GM21390 (cell line): ENCODE measurements around the gene HERC2.
"Not testable (repeated sequence)": the region's sequence is repeated elsewhere in the genome, so short reads cannot be mapped to it uniquely, and the experiment has no call there.

Source experiments
- ATAC-seq: cut with Tn5 transposase; IDR thresholded peaks from one replicate; pipeline ENCODE4 v1.9.1; 2021; ENCODE audit not compliant: unreplicated experiment

The HERC2 gene

DNA sequence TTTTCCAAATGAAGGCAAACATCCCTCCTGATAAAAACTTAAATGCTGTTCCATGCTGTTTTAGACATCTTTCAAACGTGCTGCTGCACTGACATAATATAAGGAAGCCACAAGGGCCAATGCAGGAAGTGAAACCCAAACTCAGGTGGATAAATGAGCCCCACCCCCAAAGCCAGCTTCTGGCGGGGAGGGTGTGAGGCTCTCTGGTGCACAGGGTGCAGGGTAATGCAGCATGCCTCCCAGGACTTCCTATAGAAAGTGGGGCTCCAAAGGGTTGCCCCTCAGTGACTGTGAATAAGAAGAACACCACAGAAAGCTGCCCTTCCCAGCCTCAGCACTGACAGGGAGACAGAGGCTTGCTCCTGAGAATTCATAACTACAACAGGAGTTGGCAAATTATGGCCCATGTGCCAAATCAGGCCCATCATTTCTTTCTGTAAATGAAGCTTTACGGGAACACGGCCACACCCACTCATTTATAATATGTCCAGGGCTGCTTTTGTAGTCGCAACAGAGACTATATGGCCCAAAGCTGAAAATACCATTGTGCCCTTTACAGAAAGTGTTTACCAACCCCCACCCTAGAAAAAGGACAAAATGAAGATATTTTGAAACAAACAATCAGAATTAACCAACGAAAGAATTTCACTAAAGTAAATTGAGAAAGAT, 185.6 kb downstream of the HERC2 start:
- ATAC-seq: peak; percentile 99

DNA sequence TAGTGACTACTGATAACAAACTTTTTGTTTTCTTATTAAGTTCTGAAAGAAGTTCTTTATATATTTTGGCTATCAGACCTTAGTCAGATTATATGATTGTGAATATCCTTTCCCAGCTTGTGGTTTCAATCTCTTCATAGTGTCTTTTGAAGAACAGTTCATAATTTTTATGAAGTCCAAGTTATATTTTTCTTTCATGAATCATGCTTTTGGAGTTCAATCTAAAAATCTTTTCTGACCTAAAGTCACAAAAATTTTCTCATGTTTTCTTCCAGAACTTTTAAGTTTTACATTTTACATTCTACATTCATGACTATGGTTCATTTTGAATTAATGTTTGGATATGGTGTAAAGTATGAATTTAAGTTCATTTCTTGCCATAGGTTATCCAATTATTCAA, 188.7 kb downstream of the HERC2 start:
- no peak for ATAC-seq

DNA sequence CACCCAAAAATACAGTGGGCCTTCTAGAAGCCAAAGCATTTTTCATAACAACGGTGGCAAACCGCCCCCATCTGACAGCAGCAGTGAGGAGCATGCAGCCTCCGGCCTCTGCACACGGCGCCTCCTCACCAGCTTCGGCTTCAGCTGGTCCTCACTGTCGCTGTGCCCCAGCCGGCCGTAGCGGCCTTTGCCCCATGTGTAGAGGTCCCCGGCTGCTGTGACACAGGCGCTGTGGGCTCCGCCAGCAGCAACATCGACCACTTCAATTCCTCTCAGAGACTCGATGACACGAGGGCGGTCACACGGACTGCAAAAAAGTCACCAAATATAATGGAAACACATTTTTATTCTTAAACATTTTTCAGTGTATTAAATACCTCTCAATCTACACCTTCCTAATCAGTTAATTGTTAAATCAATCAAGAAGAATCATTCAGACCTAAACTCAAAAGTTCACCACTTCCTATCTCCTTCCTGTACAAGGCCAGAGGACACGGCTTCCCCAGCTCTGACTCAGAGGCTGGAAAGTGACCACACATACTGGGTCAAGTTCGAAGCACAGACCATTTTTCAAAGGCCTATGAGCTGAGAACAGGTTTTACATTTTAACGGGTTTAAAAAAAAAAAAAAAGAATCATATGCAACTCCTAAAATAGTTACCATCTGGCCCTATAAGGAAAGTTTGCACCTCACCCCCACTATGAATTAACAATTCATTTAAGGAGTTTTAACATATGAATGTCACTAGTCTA, 189.3 kb downstream of the HERC2 start:
- ATAC-seq: no peak

DNA sequence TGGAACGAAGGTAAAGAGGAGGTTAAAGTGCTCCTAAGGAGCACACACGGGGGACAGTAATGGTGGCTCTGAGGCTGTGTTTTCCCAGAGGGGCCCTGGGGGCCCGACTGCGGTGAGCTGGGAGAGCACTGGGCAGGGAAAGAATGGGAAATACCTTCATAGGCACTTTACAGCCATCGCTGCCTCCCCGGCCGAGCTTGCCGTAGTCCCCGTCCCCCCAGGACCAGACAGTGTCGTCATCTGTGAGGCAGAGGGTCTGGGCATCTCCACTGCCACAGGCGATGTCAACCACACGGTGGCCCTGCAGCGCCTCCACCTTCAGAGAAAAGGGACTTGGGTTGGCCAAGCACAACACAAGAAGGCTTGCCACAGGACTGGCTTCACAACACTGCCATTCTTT, 190.0 kb downstream of the HERC2 start:
- no peak for ATAC-seq

DNA sequence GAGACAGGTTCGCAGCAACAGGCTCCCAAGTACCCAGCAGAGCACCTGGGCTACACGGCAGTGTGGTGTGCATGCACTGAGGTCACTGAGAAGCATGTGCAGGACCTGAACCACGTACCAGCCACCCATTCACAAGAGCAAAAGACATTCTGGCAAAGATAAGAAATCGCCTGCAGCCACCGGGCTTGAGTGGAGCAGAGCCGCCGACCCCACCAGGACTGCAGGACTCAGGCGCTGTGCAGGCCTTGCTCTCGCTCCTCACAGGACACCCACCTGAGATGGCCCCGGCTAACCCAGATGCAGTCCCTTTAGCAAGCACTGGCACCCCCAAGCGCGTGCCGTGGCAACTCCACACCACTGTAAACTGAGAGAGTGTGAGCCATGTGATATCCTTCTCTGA, 190.6 kb downstream of the HERC2 start:
- ATAC-seq: no peak

DNA sequence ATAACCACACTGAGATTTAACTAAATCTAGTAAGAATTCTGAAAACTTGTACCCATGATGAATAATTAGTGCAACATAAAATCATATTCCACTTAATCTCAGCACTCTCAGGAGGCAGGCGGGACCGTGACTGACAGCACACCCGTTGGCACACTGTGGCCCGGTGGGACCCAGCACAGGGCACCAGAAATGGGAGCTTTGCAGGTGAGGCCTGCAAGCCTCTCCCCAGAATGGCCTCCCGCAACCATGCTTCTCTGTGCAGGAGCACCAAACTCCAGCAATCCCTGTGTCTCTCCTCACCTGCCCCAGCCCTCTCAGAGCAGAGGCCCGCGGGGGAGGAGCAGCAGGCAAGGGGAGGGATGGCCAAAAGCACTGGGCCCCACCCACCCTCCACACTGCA, 191.3 kb downstream of the HERC2 start:
- ATAC-seq: no peak

DNA sequence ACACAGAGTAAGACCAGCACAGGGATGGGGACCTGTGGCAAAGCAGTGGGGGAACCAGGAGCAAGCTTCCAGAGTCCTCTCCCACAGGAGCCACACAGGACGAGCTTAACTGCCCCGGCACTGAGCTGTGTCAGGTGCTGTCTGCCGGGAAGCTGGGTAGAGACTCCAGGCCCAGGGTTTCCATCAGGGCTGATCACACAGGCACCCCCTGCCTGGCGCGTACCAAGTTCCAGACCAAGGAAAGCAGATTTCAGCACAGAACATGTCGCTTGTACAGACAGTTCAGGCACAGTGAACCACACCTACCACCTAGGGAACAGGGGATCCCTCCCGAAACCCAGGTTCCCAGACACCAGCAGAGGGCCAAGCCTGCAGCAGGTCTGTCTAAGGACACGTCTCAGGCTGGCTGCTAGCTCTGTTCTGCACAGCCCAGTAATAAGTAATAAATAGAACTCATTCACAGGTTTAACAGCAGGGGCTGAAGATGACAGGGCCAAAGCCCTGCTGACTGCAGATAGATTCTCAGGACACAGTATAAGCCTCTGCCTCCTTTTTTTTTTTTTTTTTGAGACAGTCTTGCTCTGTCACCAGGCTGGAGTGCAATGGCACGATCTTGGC, 192.6 kb downstream of the HERC2 start:
- no peak for ATAC-seq

DNA sequence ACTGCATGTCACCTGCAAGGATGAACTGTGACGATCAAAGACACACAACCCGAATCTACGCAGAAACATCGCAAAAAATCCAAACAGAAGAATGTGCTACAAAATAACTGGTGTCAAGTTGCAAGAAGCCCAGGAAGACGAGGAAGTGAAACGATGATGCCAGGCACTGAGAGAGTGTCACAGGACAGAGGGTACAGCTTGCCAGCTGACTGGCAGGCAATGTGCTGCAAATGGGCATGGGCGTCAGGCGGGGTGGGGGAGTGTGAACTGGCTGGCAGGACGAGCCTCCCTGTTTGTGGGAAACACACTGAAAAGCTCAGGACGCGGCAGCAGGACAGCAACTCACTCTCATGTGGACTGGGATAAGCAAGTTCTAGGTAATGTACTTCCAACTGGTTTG, 193.9 kb downstream of the HERC2 start:
- no peak for ATAC-seq

DNA sequence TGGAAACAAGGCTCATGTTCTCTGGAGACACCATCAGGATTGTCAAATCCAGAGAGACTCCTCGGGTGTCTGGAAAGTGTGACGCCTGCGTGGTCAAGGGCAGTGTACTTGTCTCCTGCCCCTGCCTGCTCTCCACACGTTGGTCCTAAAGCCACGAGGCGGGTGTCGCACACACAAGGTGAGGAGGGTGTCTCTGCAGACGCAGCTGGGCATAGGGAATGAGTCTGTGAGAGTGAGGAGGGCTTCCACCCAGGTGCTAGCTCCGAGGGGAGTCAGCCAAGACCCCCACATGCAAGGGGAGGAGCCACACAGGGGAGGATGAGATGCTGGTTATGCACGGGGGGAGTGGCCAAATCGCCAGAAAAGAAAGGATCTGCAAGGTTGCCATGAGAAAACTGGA, 194.9 kb downstream of the HERC2 start:
- no peak for ATAC-seq

DNA sequence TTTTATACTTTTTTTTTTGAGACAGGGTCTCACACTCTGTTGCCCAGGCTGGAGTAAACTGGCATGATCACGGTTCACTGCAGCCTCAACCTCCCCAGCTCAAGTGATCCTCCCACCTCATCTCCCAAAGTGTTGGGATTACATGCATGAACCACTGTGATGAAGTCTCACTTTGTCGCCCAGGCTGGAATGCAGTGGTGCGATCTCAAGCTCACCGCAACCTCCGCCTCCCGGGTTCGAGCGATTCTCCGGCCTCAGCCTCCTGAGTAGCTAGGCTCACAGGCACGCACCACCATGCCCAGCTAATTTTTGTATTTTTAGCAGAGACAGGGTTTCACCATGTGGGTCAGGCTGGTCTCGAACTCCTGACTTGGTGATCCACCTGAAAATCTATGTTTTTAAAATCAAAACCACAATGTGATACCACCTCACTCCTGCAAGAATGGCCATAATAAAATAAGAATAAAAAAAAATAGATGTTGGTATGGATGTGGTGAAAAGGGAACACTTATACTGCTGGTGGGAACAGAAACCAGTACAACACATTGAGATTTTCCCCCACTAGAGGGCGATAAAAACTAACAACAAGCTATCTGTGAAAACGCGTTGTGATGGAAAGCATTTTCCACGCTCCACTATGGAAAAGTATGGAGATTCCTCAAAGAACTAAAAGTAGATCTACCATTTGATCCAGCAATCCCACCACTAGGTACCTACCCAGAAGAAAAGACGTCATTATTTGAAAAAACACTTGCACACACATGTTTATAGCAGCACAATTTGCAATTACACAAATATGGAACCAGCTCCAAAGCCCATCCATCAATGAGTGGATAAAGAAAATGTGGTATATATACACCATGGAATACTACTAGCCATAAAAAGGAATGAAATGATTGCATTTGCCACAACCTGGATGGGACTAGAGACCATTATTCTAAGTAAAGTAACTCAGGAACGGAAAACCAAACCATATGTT, 196.0 kb downstream of the HERC2 start:
- no peak for ATAC-seq

DNA sequence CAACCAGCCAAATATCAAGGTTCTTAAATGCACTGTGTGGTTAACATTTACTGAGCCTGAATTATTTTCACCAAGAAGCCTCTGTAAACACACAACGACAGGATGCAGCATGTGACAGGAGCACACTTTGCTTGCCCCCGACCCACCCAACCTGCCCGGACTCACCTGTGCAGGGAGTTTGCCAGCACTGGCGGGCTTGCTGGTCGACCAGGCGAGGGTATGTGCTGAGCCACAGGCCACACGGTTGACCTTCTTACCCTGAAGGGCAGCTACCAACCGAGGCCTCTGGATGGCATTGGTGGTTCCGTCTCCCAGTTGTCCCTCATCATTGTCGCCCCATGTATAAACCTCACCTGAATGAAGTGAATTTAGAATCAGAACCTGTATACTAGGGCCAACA, 197.1 kb downstream of the HERC2 start:
- ATAC-seq: no peak

DNA sequence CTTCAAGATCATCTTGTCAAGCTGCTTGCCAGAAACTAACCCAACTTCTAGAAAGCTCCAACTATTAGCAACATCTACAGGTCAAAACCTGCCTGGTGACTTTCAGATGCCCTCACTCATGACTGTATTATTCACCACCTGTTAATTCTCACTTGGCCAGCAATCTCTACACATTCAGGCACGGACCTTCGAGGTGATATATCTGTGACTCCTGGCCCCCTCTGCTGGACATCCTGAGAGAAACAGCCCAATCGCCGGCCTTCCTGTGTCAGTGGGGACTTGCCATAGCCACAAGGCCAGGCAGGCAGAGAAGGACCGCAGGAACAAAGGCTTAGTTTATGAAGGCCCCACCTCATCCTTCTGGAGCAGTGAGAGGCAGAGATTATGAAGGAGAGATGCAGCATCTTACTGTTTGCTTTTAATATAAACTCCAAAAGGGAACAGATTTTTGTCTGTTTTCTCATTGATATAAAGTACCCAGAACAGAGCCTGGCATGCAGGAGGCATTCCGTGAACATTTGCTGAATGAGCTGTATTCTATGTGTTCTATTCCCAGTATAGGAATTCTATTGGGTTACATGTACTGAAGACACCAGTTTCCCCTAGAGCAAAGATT, 198.5 kb downstream of the HERC2 start:
- no peak for ATAC-seq

DNA sequence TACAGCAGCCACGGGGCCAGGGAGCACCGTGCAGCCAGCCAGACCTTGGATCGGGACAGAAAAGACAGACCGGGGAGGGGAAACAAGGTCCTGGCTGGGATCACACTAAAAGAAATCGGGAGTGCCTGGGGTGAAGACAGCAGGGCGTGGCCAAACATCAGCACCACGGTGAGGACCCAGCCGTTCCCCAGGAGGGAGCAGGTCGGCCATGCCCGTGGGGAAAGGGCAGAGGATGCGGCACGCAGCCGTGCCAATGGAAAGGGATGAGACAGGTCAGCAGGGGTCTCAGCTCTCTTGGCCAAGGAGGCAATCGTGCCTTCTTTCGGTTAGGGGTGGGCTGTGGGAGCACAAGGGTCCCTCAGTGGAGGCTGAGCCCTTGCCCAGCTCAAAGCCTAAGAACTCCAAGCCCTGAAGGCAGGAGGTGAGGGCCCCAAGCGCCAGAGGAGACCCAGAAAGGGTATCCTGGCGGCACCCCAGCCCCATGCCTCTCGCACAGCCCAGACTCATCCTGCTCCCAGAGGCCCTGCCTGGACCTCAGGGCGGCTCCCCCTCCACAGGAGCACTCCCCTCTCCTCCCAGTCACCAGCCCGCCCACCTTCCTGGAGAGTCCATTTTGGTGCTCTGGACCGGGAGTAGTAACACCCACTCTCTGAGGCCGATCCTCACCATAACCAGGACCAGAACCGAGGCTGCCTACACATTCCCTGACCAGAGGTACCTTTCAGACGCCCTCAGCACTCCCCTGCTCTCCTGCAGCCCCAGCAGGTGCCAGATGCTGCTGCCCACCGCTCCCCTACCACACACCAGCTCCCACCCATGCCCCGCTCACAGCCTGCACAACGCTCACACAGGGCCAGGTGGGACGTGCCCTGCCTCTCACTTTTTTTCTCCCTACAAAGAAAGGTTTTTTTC, 199.7 kb downstream of the HERC2 start:
- ATAC-seq: no peak

DNA sequence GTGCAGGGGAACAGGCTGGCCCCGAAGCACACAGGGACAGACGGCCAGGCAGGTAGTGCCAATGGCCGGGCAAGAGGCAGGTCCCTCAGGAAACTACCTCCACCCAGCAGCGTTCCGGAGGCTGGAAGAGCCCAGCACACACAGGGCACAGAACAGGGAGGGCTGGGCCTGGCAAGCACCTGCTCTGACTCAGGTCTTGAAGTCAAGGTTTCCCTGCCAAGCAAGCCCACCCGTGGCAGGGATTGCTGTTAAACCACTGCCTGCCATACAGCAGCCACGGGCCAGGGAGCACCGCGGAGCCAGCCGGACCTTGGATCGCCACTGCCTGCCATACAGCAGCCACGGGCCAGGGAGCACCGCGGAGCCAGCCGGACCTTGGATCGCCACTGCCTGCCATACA, 200.4 kb downstream of the HERC2 start:
- not testable (repeated sequence) for ATAC-seq

DNA sequence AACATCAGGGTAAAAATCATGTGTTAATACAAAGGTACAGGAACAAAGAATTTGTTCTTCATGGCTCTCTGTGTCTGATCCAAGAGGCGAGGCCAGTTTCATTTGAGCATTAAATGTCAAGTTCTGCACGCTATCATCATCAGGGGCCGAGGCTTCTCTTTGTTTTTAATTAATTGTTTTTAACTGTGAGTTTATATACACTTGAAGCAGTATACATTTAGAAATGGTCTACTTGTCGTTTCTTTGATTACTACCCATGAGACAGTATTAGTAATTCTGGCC, 201.7 kb downstream of the HERC2 start:
- ATAC-seq: no peak

DNA sequence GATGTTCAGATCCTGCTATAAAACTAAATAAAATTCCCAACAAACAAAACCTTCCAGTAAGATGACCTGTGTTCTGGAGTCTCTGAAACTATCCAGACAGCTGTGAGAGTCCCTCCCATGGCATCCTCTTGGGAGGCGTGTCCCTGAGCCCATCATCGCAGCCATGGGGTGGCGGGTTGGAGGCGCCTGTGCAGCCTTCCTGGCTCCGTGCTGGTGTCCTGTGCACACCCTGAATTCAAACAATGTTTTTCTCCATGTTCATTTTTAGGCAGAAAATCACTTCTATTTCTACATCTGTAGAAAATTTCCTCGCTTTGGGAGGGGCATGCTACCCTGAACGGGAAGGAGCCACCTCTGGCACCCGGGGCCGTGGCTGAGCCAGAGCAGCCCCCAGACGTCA, 203.4 kb downstream of the HERC2 start:
- ATAC-seq: no peak

DNA sequence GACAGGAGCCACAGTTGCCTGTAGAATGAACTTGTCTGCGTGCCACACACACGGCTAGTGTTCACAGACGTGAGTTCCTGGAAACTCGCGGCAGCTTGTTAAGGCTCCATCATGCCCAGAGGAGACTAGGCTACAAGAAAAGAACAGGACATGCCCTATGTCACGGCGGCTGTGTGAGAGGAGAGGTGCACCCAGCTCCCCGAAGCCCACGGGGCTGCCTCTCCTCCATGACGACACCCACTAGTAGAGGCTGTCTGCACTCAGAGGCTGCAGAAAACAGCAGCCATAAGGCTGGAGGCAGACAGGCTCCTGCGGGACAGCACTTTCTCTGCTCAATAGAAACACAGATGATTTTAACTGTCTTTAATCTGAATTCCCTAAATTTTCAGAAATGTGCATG, 203.9 kb downstream of the HERC2 start:
- no peak for ATAC-seq

DNA sequence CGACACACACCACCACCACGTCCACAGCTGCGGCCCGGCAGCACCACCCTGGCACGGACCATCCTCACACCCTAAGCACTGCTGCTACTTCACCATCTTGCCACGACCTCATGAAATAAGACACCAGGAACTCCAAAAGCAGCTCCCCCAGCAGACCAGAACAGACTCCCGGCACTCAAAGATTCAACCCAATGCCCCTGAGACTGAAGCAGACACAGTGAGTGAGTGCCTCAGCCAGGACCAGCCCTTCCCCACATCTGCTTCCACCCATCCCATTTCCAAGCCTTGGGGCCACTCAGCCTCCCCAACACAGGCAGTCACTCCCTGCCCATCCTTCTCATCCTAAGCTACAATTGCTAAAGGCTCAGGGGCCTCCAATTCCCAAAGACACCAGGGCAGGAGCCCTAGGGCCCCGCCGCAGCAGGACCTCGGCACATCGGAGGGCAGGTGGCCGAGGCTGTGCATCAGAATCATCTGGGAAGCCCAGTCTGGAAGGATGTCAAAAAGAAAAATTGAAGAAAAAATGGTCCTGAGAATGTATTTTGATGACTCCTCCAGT, 204.5 kb downstream of the HERC2 start:
- ATAC-seq: no peak

DNA sequence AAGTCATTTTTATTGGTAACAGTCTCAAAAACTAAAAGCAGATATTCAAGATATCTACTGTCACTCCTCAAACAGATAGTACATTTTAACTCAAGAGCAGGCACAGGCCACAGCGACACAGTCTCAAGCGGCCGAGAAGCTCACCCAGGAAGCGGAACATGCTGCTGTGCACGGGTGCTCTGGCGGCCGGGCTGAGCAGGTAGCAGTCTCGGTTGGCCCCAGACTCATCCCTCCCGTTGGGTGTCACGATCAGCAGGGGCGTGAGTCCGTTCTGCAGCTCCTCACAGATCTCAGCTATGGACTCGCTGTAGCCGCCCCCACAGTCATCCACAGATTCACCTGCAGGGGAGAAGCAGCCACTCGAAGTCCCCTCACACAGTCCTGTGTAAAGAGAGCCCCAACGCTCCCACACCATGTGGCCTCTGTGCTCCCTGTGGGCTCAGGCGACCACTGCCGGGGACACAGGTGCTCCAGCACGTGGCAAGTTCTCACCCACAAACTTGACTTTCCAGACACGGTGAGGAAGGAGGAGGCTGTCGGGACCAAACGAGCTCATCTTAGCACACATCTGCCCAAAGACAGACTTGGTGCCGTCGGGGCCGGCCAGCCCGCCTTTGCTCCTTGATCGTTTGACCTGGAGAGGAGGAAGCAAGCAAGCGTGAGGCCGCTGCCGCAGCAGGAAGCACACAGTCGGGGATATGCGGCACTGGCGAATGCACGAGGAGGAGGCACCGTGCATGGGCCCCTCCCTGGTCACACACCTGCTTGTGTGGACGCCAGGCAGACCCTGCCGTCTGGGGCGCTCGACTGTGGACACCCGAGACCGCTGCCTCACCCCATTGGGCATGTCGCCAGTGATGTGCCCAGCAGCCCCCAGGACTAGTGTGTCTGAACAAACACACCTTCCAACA, 205.2 kb downstream of the HERC2 start:
- ATAC-seq: no peak
